NOMO-1 (cell line): ENCODE results near the gene RABEP2.
"Not testable (repeated sequence)": the region's sequence is repeated elsewhere in the genome, so short reads cannot be mapped to it uniquely, and the experiment has no call there.

Experiments
- DNase-seq, 2 experiments: peaks; one replicate each; lab custom pipeline; 2025; ENCODE audit not compliant: unreplicated experiment in 2 of 2; lab: John Stamatoyannopoulos, UW

The RABEP2 gene

DNA sequence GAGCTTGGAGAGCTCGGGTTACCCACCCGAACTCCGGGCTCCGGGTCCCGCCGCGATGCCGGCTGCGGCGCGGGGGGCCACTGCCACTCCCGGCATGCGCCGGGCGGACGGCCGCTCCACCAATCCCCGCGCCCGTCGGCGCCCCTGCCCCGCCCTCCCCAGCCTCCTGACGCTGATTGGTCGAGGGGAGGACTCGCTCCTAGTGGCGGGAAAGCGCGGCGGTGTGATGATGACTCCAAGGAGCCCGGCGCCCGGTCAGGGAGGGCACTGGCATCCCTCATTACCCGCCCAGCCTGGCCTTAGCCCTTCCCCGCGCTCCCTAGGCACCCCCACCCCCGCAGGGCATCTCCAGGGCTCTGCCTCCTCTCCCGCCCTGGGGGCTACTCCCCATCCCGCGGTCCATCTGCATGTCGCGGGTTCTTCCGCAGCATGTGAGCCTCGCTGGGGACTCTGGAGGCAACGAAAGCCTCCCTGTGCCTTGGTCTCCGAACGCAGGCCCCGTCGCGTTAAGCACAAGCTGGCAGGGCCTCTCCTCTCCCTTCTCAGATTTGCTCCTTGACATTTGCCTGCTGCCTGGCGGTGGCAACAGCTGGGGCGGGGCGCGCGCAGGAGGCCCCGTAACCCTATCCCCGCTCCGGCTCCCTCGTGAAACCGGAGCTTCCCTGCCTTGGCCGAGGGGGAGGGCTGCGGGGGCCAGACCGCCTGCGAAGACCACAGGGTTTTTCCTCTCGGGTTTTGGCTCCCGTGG, 45.0 kb downstream of the RABEP2 start:
- peak; percentile 81 to 83 for DNase-seq

DNA sequence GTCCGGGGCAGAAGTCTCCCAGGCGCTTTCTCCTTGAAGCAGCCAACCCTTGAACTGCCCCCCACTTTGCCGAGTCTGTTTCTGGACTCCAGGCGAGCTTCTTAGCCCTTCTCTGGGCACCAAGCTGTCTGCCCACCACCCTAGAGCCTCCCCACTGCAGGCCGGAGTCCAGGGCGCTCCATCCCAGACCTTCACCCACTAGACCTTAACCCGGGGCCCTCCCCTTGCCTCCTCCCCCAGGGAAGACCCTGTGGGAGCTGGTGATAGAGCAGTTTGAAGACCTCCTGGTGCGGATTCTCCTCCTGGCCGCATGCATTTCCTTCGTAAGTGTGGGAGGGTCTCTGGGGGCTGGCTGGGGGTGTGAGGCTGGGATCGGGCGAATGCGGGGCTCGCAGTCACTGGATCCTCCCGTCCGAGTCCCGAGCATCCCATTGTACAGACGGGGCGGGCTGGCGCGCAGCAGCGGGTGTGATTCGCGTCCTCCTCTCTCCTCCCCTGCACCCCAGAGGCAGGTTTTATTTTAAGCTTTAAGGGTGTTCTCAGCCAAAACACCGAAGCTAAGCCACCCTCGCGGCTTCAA, 45.7 kb downstream of the RABEP2 start:
- no peak for DNase-seq

DNA sequence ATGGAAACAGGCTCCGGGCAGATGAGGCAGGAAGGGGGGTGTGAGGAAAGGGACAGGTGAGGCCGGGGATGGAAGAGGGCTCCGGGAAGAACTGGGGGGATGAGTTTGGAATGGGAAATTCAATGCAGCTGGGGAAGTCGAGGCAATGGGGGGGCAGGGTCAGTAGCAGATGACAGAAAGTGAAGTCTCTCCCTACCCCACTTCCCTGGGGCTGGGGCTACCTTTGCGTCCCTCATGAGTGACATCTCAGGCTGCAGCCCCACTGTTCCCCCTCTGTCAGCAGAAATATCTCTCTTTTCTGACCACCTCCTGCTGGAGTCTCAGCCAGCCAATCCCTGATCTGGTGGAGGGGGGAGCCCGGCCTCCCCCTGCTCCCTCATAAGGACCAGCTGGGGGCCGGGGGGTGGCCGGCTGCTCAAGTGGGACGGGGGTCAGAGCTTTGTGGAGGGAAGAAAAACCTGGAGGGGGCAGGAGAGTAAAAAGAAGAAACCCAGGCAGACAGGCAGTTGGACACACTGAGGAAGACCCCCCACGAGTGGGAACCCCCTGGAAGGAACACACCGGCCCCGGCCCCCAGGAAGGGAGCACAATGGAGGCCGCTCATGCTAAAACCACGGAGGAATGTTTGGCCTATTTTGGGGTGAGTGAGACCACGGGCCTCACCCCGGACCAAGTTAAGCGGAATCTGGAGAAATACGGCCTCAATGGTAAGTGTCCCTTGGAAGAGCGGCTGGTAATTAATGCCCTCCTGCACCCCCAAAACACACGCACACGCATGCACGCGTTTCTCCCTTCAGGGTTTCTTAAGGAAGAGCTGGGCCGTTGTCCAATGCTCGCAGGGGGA, 46.7 kb downstream of the RABEP2 start, which contains the start of gene ATP2A1:
Gene ATP2A1, plus strand, starts transcription at position 406 of the 844 bp plus-strand sequence. Its CDS starts 184 bp downstream, at position 590.
- no peak for DNase-seq

DNA sequence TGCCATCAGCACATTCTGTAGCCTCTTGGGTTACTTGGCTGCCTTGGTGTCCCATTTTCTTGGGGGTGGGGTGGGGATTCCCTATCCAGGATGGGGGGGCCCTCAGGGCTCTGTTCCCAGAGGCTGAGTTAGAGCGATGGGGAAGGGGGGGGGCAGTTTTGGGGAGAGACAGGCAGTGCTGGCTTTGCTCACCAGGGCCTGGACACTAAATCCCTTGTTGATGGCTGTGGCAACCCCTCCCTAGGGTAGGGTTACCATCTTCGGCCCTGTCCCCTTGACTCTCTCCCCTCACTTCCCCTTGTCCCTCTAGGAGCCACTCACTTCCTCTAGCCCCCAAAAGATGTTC, 47.4 kb downstream of the RABEP2 start:
- no peak for DNase-seq

DNA sequence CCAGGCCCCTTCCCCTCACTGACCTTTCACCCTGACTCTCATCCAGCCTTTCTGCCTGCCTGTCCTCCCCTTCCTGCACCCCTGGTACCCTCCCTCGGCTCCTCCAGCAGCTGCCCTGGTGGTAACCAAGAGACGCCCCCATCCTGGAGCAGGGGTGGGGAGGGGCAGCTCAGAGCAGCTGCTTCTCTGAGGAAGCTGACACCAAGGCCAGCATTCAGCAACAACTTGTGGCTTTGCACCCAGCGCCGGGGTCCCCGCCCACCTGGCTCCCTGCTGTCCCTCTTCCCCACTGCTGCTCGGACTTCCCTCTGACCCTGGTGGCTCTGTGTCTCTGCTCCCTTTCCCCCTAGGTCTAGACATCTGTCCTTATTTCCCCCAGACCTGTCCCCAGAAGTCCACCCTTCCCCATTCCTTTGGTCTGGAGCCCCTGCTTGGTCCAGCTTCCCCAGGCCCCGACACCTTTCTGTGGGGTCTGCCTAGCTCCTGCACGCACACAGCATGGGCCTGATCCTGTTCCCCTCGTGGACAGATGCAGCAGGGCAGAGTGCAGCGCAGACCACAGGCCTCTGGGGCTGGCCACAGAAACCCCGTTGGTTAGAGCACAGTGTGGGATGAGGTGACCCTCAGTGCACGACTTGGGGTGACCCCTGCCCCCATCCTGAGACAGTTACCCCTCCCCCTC, 47.9 kb downstream of the RABEP2 start:
- DNase-seq = no peak

DNA sequence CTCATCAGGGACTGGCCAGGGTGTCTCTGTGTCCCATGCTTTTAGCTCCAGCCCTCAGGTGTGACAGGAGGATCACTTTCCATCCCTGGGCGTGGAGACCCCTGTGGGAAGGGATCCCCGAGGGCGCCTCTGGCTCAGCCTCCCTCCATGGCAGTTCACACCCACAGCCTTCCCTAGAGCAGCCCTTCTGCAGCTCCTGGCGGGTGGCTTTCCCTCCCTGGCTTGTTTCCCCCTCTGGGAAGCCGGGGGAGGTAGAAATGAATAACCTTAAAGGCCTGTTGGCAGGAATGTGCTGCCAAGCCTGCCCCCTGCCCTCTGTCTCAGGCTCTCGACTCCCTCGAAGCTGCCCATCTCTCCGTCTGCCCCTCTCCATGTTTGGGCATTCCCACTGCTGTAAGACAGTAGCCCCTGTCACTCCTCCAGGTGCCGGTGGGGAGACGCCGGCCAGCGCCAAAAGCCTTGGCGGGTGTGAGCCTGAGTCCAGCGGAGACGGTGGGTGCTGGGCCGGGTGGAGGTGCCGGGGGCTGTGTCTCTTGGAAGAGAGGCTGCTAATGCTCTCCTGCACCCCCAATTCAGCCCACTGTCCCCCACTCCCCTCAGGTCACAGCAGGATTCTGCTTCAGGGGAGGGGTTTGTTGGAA, 48.9 kb downstream of the RABEP2 start:
- no peak for DNase-seq

DNA sequence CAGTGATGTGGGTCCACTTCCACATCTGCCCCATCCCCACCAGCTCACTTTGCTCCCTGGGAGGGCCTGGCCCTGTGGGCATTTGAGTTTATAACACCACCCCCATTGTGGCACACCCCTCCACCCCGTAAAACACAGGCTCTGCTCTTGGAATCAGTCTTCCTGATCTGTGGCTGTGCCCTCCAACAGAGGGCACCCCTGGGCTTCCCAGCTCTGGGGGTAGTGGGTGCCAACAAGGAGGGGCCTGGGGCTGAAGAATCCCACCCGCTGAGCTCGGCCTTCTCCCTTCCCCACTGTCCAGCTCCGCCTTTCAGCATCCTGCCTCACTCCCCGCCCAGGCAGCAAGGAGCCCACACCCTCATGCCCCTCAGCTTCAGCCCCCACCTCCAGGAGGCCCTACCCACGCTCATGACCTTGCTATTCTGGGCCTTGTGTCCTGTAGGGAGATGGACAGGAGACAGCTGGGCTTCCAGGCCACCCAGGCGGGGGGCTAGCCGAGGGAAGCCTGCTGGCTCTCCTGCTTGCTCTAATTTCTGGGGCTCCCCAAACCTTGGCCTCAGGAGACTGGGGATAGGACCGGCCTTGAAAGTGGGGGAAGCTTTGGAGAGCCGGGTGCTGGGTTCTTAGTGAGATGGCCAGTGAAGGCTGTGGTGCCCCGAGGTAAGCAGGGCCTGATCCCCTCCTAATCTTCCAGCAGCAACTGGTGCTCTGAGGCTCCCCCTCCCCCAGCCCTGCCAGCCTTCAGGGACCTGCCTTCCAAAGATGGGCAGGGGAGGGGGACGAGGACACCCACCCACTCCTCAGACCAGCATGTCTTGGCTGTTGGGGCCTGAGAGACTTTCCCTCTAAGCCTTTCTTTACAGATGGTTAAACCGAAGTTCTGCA, 49.7 kb downstream of the RABEP2 start:
- no peak for DNase-seq

DNA sequence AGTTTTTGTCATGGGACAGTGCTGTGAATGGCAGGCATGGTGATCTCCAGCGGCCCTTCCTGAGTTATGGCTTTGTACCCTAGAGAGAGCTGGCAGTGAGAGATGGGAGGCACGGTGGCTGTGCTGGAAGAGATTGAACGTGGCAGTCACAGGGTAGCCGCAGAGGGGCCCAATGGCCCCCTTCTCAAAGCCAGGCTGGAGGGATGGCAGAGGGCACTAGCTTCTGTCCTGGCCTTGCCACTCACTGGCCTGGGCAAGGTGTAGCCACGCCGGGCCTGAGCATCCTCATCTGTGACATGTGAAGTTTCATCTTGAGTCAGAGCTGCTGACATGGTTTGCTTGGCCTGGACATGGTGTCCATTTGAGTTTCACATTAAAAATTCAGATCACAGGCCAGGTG, 50.6 kb downstream of the RABEP2 start:
- no peak for DNase-seq

DNA sequence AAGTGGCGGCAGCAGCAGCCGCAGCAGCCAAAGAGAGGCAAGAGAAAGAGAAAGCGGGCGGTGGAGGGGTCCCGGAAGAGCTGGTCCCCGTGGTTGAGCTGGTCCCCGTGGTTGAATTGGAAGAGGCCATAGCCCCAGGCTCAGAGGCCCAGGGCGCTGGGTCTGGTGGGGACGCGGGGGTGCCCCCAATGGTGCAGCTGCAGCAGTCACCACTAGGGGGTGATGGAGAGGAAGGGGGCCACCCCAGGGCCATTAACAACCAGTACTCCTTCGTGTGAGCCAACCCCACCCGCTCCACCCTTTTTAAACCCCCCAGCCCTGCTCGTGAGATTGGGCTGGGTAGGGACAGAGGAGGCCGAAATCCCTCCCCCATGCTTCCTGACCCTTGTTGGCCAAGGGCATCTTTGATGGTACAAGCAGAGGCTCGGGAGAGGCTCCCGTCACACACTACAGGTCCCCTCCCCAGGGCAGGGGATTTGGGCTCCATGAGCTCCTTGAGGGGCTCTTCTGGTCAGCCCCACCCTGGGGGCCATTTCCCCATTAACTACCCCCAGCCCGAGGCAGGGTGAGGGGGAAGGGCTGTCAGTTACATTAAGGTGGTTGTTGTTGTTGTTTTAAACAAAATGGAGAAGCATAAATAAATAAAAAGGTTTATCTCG, 51.4 kb downstream of the RABEP2 start:
- peak in 1 of 2 experiments; percentile 14 for DNase-seq

DNA sequence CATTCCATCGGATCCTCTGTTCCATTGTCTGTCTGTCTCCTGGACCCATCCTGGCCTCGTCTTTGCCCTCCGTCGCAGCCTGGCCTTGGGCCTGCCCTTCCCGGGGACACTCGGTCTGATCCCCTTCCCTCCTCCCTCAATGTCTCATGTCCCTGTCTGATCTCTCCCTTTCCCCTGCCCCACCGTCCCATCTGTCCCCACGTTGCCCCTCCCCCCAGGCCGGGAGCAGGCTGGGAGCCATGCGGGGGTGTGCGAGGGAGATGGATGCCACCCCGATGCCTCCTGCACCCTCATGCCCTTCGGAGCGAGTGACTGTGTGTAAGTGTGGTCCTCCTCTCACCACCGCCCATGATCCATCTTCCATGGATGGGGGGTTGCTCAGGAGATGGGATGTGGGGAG, 52.1 kb downstream of the RABEP2 start:
- no peak for DNase-seq

DNA sequence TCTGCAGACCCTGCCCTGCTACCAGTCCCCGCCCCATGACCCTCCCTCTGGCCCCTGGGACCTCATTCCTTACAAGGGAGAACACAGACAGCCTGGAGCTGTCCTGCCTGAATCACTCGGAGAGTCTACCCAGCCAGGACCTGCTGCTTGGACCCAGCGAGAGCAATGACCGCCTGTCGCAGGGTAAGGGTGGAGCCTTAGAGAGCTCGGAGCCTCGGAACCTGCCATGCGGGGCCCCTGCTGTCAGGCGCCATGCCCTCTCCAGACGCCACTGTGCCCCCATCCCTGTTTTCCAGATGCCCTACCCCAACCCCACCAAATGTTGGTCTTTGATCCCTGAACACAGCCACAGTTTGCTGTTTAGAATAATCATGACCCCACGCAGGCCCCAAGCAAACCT, 55.8 kb downstream of the RABEP2 start:
- DNase-seq = no peak

DNA sequence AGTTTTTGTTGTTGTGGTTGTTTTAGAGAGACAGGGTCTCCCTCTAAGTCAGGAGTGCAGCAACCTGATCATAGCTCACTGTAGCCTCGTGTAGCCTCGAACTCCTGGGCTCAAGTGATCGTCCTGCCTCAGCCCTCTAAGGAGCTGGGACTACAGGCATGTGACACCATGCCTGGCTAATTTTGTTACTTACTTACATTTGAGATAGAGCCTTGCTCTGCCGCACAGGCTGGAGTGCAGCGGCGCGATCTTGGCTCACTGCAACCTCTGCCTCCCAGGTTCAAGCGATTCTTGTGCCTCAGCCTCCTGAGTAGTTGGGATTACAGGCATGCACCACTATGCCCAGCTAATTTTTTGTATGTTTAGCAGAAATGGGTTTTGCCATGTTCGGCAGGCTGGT, 57.4 kb downstream of the RABEP2 start:
- DNase-seq = not testable (repeated sequence)

DNA sequence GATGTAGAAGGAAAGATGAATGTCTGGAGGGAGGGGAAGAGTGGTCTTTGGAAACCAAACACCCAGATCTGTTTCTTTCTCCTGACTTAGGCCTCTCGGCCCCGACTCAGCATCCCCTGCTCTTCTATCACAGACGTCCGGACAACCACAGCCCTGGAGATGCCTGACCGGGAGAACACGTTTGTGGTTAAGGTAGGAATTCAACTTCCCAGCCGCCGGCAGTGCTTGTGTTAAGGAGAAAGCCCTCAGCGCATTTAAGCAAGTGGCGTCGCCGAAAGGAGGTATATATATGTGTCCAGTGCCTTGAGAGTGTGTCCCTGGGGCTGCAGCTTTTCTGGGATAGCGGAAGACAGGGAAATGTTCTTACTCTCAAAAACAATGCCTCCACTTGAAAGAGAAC, 57.8 kb downstream of the RABEP2 start:
- DNase-seq = no peak

DNA sequence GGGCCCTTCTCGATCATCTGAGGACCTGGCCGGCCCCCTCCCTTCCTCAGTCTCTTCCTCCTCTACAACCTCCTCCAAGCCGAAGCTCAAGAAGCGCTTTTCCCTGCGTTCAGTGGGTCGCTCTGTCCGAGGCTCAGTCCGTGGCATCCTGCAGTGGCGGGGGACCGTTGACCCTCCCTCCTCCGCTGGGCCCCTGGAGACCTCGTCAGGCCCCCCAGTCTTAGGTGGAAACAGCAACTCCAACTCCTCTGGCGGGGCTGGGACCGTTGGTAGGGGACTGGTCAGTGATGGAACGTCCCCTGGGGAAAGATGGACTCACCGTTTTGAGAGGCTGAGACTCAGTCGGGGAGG, 58.6 kb downstream of the RABEP2 start:
- DNase-seq = no peak

DNA sequence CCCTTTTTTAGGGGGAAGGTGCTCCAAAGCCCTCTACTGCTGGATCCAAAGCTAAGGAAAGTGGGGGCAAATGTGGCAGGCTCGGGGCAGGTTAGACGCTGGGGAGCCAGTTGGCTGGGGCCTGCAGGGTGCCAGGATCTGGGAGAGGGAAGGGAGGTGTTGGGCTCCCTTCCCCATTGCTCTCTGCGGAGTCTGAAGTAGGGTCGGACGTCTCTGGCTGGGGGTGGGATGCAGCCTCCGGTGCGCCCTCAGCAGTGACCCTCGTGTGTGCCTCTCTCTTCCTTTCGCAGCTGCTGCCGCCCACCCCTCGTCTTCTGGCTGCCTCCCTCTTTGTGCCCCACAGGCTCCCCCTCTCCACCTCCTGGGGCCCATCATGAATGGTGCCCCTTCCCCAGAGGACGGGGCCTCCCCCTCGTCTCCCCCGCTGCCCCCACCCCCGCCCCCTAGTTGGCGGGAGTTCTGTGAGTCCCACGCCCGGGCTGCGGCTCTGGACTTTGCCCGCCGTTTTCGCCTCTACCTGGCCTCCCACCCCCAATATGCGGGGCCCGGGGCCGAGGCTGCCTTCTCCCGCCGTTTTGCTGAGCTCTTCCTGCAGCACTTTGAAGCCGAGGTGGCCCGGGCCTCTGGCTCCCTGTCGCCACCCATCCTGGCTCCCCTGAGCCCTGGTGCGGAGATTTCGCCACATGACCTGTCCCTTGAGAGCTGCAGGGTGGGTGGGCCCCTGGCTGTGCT, 59.1 kb downstream of the RABEP2 start:
- DNase-seq = no peak

DNA sequence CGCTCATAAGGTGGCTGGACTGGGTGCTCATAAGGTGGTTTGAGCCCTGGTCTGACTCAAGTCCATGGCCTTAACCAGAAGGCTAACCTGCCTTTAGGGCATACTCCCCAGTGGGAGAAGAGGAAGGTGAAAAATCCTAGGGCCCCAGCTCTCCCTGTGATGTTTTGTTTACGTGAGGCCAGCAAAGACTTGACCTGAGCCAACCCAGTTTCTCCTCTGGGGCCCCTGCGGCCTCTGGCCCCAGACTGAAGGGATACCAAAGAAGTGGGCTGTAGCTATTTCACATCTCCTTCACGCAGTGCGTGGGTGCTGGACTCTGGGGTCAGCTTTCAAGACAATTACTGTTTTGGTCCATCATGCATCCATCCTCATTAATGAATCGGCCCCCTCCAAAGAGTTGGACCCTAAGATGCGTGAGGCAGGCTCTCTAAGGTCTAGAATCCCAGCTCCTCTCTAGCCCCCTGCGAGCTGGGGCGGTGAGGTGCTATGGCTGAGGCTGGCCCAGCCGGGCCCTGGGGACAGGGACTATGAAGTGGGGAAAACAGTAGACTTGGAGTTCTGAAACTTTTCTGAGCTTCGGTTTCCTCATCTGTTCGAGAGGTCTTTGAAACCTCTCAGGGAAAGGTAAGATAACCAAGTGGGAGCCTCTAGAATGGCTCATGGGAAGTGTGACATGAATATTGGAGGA, 59.9 kb downstream of the RABEP2 start:
- no peak for DNase-seq

DNA sequence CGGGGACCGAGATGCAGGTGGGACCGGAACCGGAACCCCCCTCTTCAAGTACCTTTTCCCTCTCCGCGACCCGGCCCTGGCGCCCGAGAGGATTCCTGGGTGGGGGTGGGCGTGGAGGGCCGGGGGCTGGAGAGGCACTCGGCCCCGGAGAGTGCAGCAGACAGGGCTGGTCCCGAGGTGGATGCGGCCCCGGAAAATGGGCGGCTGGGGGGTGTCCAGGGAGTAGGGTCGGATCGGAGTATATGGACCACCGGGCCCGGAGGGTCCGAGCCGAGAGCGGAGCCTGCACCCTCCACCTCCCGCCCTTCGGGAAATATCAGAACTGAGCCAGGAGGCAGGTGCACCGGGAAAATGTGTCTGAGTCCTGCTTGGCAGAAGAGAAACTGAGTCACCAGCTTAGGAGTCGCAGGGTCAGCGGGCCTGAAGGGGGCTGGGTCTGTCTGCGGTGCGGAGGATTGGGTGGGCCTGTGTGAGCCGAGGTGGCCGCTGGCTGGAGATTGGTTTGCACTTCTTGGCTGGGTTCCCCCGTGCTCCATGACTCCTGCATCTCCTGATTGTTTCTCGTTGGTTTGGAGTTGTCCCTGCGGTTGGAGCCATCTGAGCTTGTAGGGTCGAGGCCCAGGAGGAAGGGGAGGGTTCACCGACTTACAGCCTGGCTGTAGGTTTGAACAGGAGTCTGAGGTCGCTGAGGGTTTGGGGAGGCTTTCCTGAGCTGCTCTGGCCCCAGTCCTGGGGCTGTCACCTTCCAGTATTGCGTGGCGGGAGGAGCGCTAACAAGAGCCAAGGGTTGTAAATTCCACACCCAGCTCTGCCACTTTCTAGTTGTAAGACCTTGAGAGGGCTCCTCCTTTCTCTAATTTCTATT, 60.9 kb downstream of the RABEP2 start:
- no peak for DNase-seq
